ENCODE data around the gene SYMPK.

The SYMPK gene

GRCh38 chr19:45834970-45835369, 28.0 kb downstream of the SYMPK start:
- H3K4me2 ChIP-seq (ENCODE audit: low read length): no peak overlapping the region
- no peak overlapping the region for H3K9ac ChIP-seq (ENCODE audit: low read length)
- no peaks in the 10 kb centered on the region for H3K79me2 ChIP-seq (ENCODE audit: low read length)
- no peak overlapping the region for H3K27ac ChIP-seq (ENCODE audit: low read length)
- peaks cover 67% of the 10 kb centered on the region for H3K36me3 ChIP-seq (replicated peaks; ENCODE audit: low read depth, low read length)
- H3K27me3 ChIP-seq (ENCODE audit: low read depth, low read length): no peaks in the 10 kb centered on the region
- TF ChIP-seq CTCF (IDR thresholded peaks at IDR 0.05; ENCODE audit: low read depth, low read length): no peak
- no peak for TF ChIP-seq EZH2phosphoT487 (IDR thresholded peaks at IDR 0.05; ENCODE audit: low read depth)
- H3K9me3 ChIP-seq (ENCODE audit: insufficient read depth, low read length): no peaks in the 10 kb centered on the region
- no peaks in the 10 kb centered on the region for H4K20me1 ChIP-seq (ENCODE audit: insufficient read depth, low read length)
- H3K4me3 ChIP-seq (ENCODE audit: low read length): no peak overlapping the region
- H2AFZ ChIP-seq (ENCODE audit: low read depth, low read length): no peak overlapping the region
- no peaks in the 10 kb centered on the region for H3K4me1 ChIP-seq (ENCODE audit: low read length)

GRCh38 chr19:45828945-45829344, 34.0 kb downstream of the SYMPK start:
- peaks cover 82% of the 10 kb centered on the region for H3K36me3 ChIP-seq (replicated peaks; ENCODE audit: low read depth, low read length)
- H3K4me2 ChIP-seq (ENCODE audit: low read length): no peak overlapping the region
- no peaks in the 10 kb centered on the region for H3K9me3 ChIP-seq (ENCODE audit: insufficient read depth, low read length)
- no peak overlapping the region for H3K27ac ChIP-seq (ENCODE audit: low read length)
- no peaks in the 10 kb centered on the region for H4K20me1 ChIP-seq (ENCODE audit: insufficient read depth, low read length)
- TF ChIP-seq CTCF (IDR thresholded peaks at IDR 0.05; ENCODE audit: low read depth, low read length) (no peak), EZH2phosphoT487 (IDR thresholded peaks at IDR 0.05; ENCODE audit: low read depth) (no peak)
- H3K9ac ChIP-seq (ENCODE audit: low read length): no peak overlapping the region
- no peaks in the 10 kb centered on the region for H3K27me3 ChIP-seq (ENCODE audit: low read depth, low read length)
- H2AFZ ChIP-seq (ENCODE audit: low read depth, low read length): no peak overlapping the region
- H3K4me3 ChIP-seq (ENCODE audit: low read length): no peak overlapping the region
- H3K79me2 ChIP-seq (ENCODE audit: low read length): no peaks in the 10 kb centered on the region
- no peaks in the 10 kb centered on the region for H3K4me1 ChIP-seq (ENCODE audit: low read length)

GRCh38 chr19:45828523-45828922, 34.4 kb downstream of the SYMPK start:
- Histone ChIP-seq H2AFZ (ENCODE audit: low read depth, low read length) (no peak overlapping the region), H3K4me1 (ENCODE audit: low read length) (no peaks in the 10 kb centered on the region), H3K27ac (ENCODE audit: low read length) (no peak overlapping the region), H3K9ac (ENCODE audit: low read length) (no peak overlapping the region), H3K79me2 (ENCODE audit: low read length) (no peaks in the 10 kb centered on the region), H3K36me3 (replicated peaks; ENCODE audit: low read depth, low read length) (peaks cover 84% of the 10 kb centered on the region), H3K4me2 (ENCODE audit: low read length) (no peak overlapping the region), H3K4me3 (ENCODE audit: low read length) (no peak overlapping the region), H4K20me1 (ENCODE audit: insufficient read depth, low read length) (no peaks in the 10 kb centered on the region), H3K27me3 (ENCODE audit: low read depth, low read length) (no peaks in the 10 kb centered on the region), H3K9me3 (ENCODE audit: insufficient read depth, low read length) (no peaks in the 10 kb centered on the region)
- TF ChIP-seq CTCF (IDR thresholded peaks at IDR 0.05; ENCODE audit: low read depth, low read length) (no peak), EZH2phosphoT487 (IDR thresholded peaks at IDR 0.05; ENCODE audit: low read depth) (no peak)

GRCh38 chr19:45827459-45828093, 35.4 kb downstream of the SYMPK start:
- TF ChIP-seq EZH2phosphoT487 (IDR thresholded peaks at IDR 0.05; ENCODE audit: low read depth): no peak
- no peak for TF ChIP-seq CTCF (IDR thresholded peaks at IDR 0.05; ENCODE audit: low read depth, low read length)

More at GRCh38 chr19:45827459-45828093, 35.4 kb downstream of the SYMPK start:
- H3K9me3 ChIP-seq (ENCODE audit: insufficient read depth, low read length): no peaks in the 10 kb centered on the region
- H3K4me1 ChIP-seq (ENCODE audit: low read length): no peaks in the 10 kb centered on the region
- H3K36me3 ChIP-seq (replicated peaks; ENCODE audit: low read depth, low read length): peaks cover 93% of the 10 kb centered on the region
- H2AFZ ChIP-seq (ENCODE audit: low read depth, low read length): no peak overlapping the region
- no peaks in the 10 kb centered on the region for H3K27me3 ChIP-seq (ENCODE audit: low read depth, low read length)
- H3K4me2 ChIP-seq (ENCODE audit: low read length): no peak overlapping the region
- no peaks in the 10 kb centered on the region for H3K79me2 ChIP-seq (ENCODE audit: low read length)
- no peak overlapping the region for H3K9ac ChIP-seq (ENCODE audit: low read length)
- no peak overlapping the region for H3K4me3 ChIP-seq (ENCODE audit: low read length)
- no peaks in the 10 kb centered on the region for H4K20me1 ChIP-seq (ENCODE audit: insufficient read depth, low read length)
- H3K27ac ChIP-seq (ENCODE audit: low read length): no peak overlapping the region
